ENCODE data around the gene HLA-DMA. TPM values are rescaled to one million over a fixed set of nuclear protein-coding genes. Genes with fewer than 3 reads are reported as not detected.

Gene HLA-DMA
- total RNA-seq, 4 donors from 2014 or later, result 1.4 to 40.4 (median 20.8) TPM

- Histone ChIP-seq H3K4me3 (no peak overlapping the region), H3K27me3 (no peaks in the 10 kb centered on the region), H3K27ac (peak overlapping the region; percentile 9 to 65 (median 36)), H3K36me3 (peaks cover 0 to 66% (median 32%) of the 10 kb centered on the region in 4 donors), H3K4me1 (peaks cover 51 to 96% (median 68%) of the 10 kb centered on the region in 4 donors), H3K9me3 (no peaks in the 10 kb centered on the region)
- DNase-seq, result no peak
- intact Hi-C loops (cut with DNase I; ENCODE audit: low total_unique reads), result no loop called here
- 63% methylated on average over 9 to 11 of the region's 11 CpGs for WGBS, 2 donors (ENCODE audit: low coverage in 1 of 2)
- TF ChIP-seq POLR2A (IDR thresholded peaks at IDR 0.05), result no peak
- TF ChIP-seq POLR2AphosphoS5 (IDR thresholded peaks at IDR 0.05), result no peak
- TF ChIP-seq EP300 (IDR thresholded peaks at IDR 0.05; ENCODE audit: low read depth), result no peak
- TF ChIP-seq CTCF (IDR thresholded peaks at IDR 0.05), result no peak
- in situ Hi-C loops (cut with MboI; ENCODE audit: low pct_ligation_motif_present in 1 of 4, low pct_unique_long_range_greater_than_20kb in 1 of 4, low sequenced_read_pairs in 3 of 4), result loop anchor here (10.0 to 25.0 kb wide), 3 partner anchors 46 to 96 kb away; no protein-coding TSS in a partner anchor
Observed at GRCh38 chr6:32980488-32981038, 27.7 kb upstream of the HLA-DMA start.

- TF ChIP-seq POLR2AphosphoS5 (IDR thresholded peaks at IDR 0.05) (peak in 1 of 3 donors; percentile 15), POLR2A (IDR thresholded peaks at IDR 0.05) (no peak)
- intact Hi-C loops (cut with DNase I; ENCODE audit: low total_unique reads), result no loop called here
- Histone ChIP-seq H3K9me3 (no peaks in the 10 kb centered on the region), H3K36me3 (peaks cover 0 to 68% (median 34%) of the 10 kb centered on the region in 4 donors), H3K4me1 (peaks cover 55 to 96% (median 70%) of the 10 kb centered on the region in 4 donors), H3K27ac (no peak overlapping the region), H3K4me3 (no peak overlapping the region), H3K27me3 (no peaks in the 10 kb centered on the region)
- no peak for DNase-seq
- 90 to 91% methylated on average over 4 to 12 of the region's 12 CpGs for WGBS, 2 donors (ENCODE audit: low coverage in 1 of 2)
- in situ Hi-C loops (cut with MboI; ENCODE audit: low pct_ligation_motif_present in 1 of 4, low pct_unique_long_range_greater_than_20kb in 1 of 4, low sequenced_read_pairs in 3 of 4), result loop anchor here (10.0 to 25.0 kb wide), 3 partner anchors 45 to 95 kb away; no protein-coding TSS in a partner anchor
Observed at GRCh38 chr6:32979720-32980487, 27.0 kb upstream of the HLA-DMA start.

DNA sequence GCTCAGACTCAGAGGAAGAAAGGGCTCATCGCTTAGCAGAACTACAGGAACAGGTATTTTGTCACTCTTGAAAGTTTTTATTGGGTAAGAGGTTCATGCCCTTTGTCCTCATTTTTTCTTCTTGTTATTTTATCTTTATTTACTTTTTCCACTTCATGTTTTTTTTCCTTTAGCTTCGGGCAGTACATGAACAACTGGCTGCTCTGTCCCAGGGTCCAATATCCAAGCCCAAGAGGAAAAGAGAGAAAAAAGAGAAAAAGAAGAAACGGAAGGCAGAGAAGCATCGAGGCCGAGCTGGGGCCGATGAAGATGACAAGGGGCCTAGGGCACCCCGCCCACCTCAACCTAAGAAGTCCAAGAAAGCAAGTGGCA is 25.0 kb upstream of the HLA-DMA start:
- TF ChIP-seq EP300 (IDR thresholded peaks at IDR 0.05; ENCODE audit: low read depth), result no peak
- no peak for TF ChIP-seq POLR2A (IDR thresholded peaks at IDR 0.05)
- no peak for TF ChIP-seq POLR2AphosphoS5 (IDR thresholded peaks at IDR 0.05)
- TF ChIP-seq CTCF (IDR thresholded peaks at IDR 0.05), result no peak
- in situ Hi-C loops (cut with MboI; ENCODE audit: low pct_ligation_motif_present in 1 of 4, low pct_unique_long_range_greater_than_20kb in 1 of 4, low sequenced_read_pairs in 3 of 4), result loop anchor here in 2 of 4 donors (10.0 to 25.0 kb wide), 2 partner anchors 91 to 93 kb away; no protein-coding TSS in a partner anchor
- WGBS, 2 donors (ENCODE audit: low coverage in 1 of 2), result 40 to 61% methylated on average over 5 to 7 of the region's 7 CpGs
- Histone ChIP-seq H3K4me1 (peaks cover 57 to 86% (median 61%) of the 10 kb centered on the region in 4 donors), H3K36me3 (peaks cover 0 to 71% (median 36%) of the 10 kb centered on the region in 4 donors), H3K4me3 (no peak overlapping the region), H3K27me3 (no peaks in the 10 kb centered on the region), H3K27ac (peak overlapping the region in 3 of 4 donors; percentile 19 to 58 (median 53)), H3K9me3 (no peaks in the 10 kb centered on the region)
- no peak for DNase-seq
- intact Hi-C loops (cut with DNase I; ENCODE audit: low total_unique reads), result no loop called here

GRCh38 chr6:32977272-32977952 is 24.5 kb upstream of the HLA-DMA start:
- Histone ChIP-seq H3K4me1 (peaks cover 52 to 81% (median 58%) of the 10 kb centered on the region in 4 donors), H3K27ac (peak overlapping the region in 2 of 4 donors; percentile 53 to 58), H3K4me3 (no peak overlapping the region), H3K36me3 (peaks cover 0 to 71% (median 36%) of the 10 kb centered on the region in 4 donors), H3K9me3 (no peaks in the 10 kb centered on the region), H3K27me3 (no peaks in the 10 kb centered on the region)
- no peak for TF ChIP-seq EP300 (IDR thresholded peaks at IDR 0.05; ENCODE audit: low read depth)
- TF ChIP-seq CTCF (IDR thresholded peaks at IDR 0.05), result no peak
- no peak for TF ChIP-seq POLR2A (IDR thresholded peaks at IDR 0.05)
- no peak for TF ChIP-seq POLR2AphosphoS5 (IDR thresholded peaks at IDR 0.05)
- in situ Hi-C loops (cut with MboI; ENCODE audit: low pct_ligation_motif_present in 1 of 4, low pct_unique_long_range_greater_than_20kb in 1 of 4, low sequenced_read_pairs in 3 of 4) (loop anchor here in 2 of 4 donors (10.0 to 25.0 kb wide), 2 partner anchors 90 to 93 kb away; no protein-coding TSS in a partner anchor), intact Hi-C loops (cut with DNase I; ENCODE audit: low total_unique reads) (no loop called here)
- 53% methylated on average over 10 of the region's 10 CpGs; no CpG with 5 or more reads in 1 of the 2 donors for WGBS, 2 donors (ENCODE audit: low coverage in 1 of 2)
- DNase-seq, result no peak
